Endothelial cell of umbilical vein (primary cell): ENCODE data around the gene ABCF2. TPM values are rescaled to one million over a fixed set of nuclear protein-coding genes. Genes with fewer than 3 reads are reported as not detected.

Experiments
- BruUV-seq: library from RNA; stranded (reverse); fragments of 400-500 nt; replicated peaks from 2 replicates; lab custom pipeline; 2021; lab: Mats Ljungman, UMichigan
- CTCF ChIA-PET: fragments of 300-600, 350-600 bp; sonication (Branson Sonifier 250); formaldehyde crosslinking; loops from one replicate; lab custom pipeline; 2021; ENCODE audit warnings: antibody characterized with exemption, inconsistent platforms; lab: Charles Lee
- POLR2A ChIA-PET: fragments of 300-600, 350-600 bp; sonication (Branson Sonifier 250); formaldehyde crosslinking; loops from one replicate; lab custom pipeline; 2021; ENCODE audit warnings: antibody characterized with exemption, inconsistent platforms; lab: Charles Lee
- DNase-seq: peaks from one replicate; pipeline ENCODE4 v3.0.0-alpha.2; 2011; ENCODE audit warnings: low read depth, low spot score
- FAIRE-seq: peaks from 2 replicates; lab custom pipeline; 2011; peaks lifted over from hg19 to GRCh38; lab: Jason Lieb, UNC
- H2AFZ ChIP-seq: 2 replicates; pipeline ENCODE4 v1.6.0; 2012; ENCODE audit warnings: low read depth, low read length, control low read depth, inconsistent platforms
- H3K27ac ChIP-seq: 2 replicates; pipeline ENCODE4 v1.5.1; 2011; ENCODE audit warnings: low read depth, mild to moderate bottlenecking, control low read depth, low read length, moderate library complexity; ENCODE audit not compliant: insufficient read depth
- H3K27me3 ChIP-seq, 2 experiments: 2 replicates each; pipeline versions ENCODE4 v1.6.0 to v1.6.1; 2011; ENCODE audit warnings: low read length in 2 of 2, mixed read lengths in 1 of 2; ENCODE audit not compliant: control insufficient read depth in 2 of 2, insufficient read depth in 2 of 2
- H3K36me3 ChIP-seq, 2 experiments: 2 replicates in 1 of 2; 3 replicates in 1 of 2; pipeline ENCODE4 v1.5.1; 2011; ENCODE audit warnings: low read length in 2 of 2, mild to moderate bottlenecking in 1 of 2, moderate library complexity in 1 of 2; ENCODE audit not compliant: control insufficient read depth in 2 of 2, insufficient read depth in 2 of 2; ENCODE audit errors: extremely low read depth in 1 of 2
- H3K4me1 ChIP-seq: 3 replicates; pipeline ENCODE4 v1.5.1; 2011; ENCODE audit warnings: mild to moderate bottlenecking, low read length; ENCODE audit not compliant: control insufficient read depth, insufficient read depth; ENCODE audit errors: extremely low read depth
- H3K4me2 ChIP-seq: 2 replicates; pipeline ENCODE4 v1.6.1; 2011; ENCODE audit warnings: low read length, control low read depth, mixed read lengths; ENCODE audit not compliant: insufficient read depth
- H3K4me3 ChIP-seq, 3 experiments: fragments of 200-600 bp in 1 of 3; sonication (generic), shearing (Covaris generic) in 1 of 3; replicated peaks in 1 of 3; 2 replicates each; pipeline ENCODE4 v1.5.1; 2011 to 2016; ENCODE audit warnings: control low read depth in 3 of 3, low read length in 3 of 3, mild to moderate bottlenecking in 2 of 3, inconsistent platforms in 1 of 3, low read depth in 1 of 3, moderate library complexity in 1 of 3; ENCODE audit not compliant: insufficient read depth in 1 of 3
- H3K79me2 ChIP-seq: 2 replicates; pipeline ENCODE4 v1.6.0; 2012; ENCODE audit warnings: low read length, inconsistent platforms; ENCODE audit not compliant: control insufficient read depth, insufficient read depth
- H3K9ac ChIP-seq: replicated peaks from 2 replicates; pipeline ENCODE3; 2011; ENCODE audit warnings: low read length, control low read depth; ENCODE audit not compliant: insufficient read depth; ENCODE audit errors: extremely low read depth
- H3K9me1 ChIP-seq: replicated peaks from 3 replicates; pipeline ENCODE4 v1.6.0; 2011; ENCODE audit warnings: mild to moderate bottlenecking, low read length; ENCODE audit not compliant: control insufficient read depth, insufficient read depth; ENCODE audit errors: extremely low read depth
- H3K9me3 ChIP-seq: replicated peaks from 2 replicates; pipeline ENCODE4 v1.5.1; 2012; ENCODE audit warnings: low read length, inconsistent platforms; ENCODE audit not compliant: control insufficient read depth, insufficient read depth
- H4K20me1 ChIP-seq: replicated peaks from 2 replicates; pipeline ENCODE3; 2011; ENCODE audit warnings: mild to moderate bottlenecking, low read length; ENCODE audit not compliant: control insufficient read depth, insufficient read depth; ENCODE audit errors: extremely low read depth
- EZH2 ChIP-seq: IDR thresholded peaks from 2 replicates; pipeline ENCODE4 v1.6.1; 2012; ENCODE audit warnings: borderline replicate concordance, low read depth, mild to moderate bottlenecking, moderate library complexity, low read length, inconsistent platforms; ENCODE audit not compliant: severe bottlenecking
- FOS ChIP-seq: IDR thresholded peaks from 2 replicates; pipeline ENCODE4 v1.6.1; 2011; ENCODE audit warnings: mild to moderate bottlenecking, low read length, moderate library complexity, borderline replicate concordance; ENCODE audit not compliant: insufficient read depth
- GATA2 ChIP-seq: IDR thresholded peaks from 2 replicates; pipeline ENCODE4 v1.7.0; 2011; ENCODE audit warnings: low read depth, mild to moderate bottlenecking, moderate library complexity, mixed read lengths, low read length; ENCODE audit not compliant: insufficient read length, insufficient read depth
- JUN ChIP-seq: IDR thresholded peaks from 2 replicates; pipeline ENCODE4 v1.6.1; 2011; ENCODE audit warnings: borderline replicate concordance, low read depth; ENCODE audit not compliant: insufficient read length, insufficient read depth
- MYC ChIP-seq: IDR thresholded peaks from one replicate; pipeline ENCODE4 v1.6.1; 2011; ENCODE audit warnings: mild to moderate bottlenecking, low read depth, low read length
- POLR2A ChIP-seq: IDR thresholded peaks from 2 replicates; pipeline ENCODE4 v1.6.1; 2012; ENCODE audit warnings: low read depth, mild to moderate bottlenecking, control low read depth, low read length
- POLR2AphosphoS5 ChIP-seq: IDR thresholded peaks from 2 replicates; pipeline ENCODE4 v1.6.1; 2012; ENCODE audit warnings: low read depth, mild to moderate bottlenecking, control low read depth, low read length, moderate library complexity; ENCODE audit not compliant: insufficient read depth
- dilution Hi-C: fragments of 300-500 bp; cut with MboI; formaldehyde crosslinking; loops from one replicate; pipeline ENCODE4 v1.15.0; 2019; ENCODE audit warnings: low sequenced_read_pairs; ENCODE audit not compliant: extremely low pct_ligation_motif_present
- intact Hi-C: fragments of 100-400 bp; cut with micrococcal nuclease; formaldehyde crosslinking; loops from one replicate; pipeline ENCODE4 v1.10.0; 2022
- polyA plus RNA-seq, 4 experiments: library from polyadenylated mRNA; depleted of rRNA in 3 of 4; stranded (reverse) in 3 of 4; unstranded in 1 of 4; fragments of >200 nt; gene quantifications; 2 replicates each; pipeline versions ENCODE4 v1.2.1 to v1.2.3, GENCODE V29; 2011 to 2012; ENCODE audit warnings: missing spikeins in 1 of 4
- total RNA-seq: library from RNA; stranded (reverse); gene quantifications from 2 replicates; pipeline ENCODE4 v1.2.3, GENCODE V29; 2021
- TF ChIP-seq, protein P1 (sequence below), 2 donors: IDR thresholded peaks; 1 replicate in 1 of 2; 2 replicates in 1 of 2; pipeline ENCODE4 v1.5.1; 2011; ENCODE audit warnings: low read length in 2 of 2, mild to moderate bottlenecking in 2 of 2, moderate library complexity in 2 of 2, control low read depth in 1 of 2, inconsistent platforms in 1 of 2, low read depth in 1 of 2; ENCODE audit not compliant: insufficient read depth in 1 of 2; ENCODE audit errors: extremely low read depth in 1 of 2
- TF ChIP-seq, protein P2 (sequence below): IDR thresholded peaks from 2 replicates; pipeline ENCODE4 v1.6.1; 2011; ENCODE audit not compliant: insufficient read depth, insufficient read length

The ABCF2 gene
- total and polyA plus RNA-seq, 2 donors (not counting 3 experiments of a cell fraction or from before 2014, with no cell fraction given) = 45.3 to 61.6 TPM

DNA sequence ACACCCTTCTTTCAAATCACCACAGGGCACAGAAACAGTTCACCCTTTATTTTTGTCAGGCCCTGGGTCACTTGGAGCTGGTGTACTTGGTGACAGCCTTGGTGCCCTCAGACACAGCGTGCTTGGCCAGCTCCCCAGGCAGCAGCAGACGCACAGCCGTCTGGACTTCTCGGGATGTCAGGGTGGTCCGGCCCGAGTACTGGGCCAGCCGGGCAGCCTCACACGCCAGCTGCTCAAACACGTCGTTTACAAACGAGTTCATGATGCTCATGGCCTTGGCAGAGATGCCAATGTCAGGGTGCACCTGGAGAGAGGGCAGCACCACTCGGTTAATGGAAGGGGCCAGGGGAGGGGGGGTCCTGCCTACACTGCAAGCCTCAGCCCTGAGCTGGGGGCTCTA, 19.2 kb downstream of the ABCF2 start:
- no peak for TF ChIP-seq MYC
- no peak for TF ChIP-seq GATA2
- TF ChIP-seq, protein P1, sequence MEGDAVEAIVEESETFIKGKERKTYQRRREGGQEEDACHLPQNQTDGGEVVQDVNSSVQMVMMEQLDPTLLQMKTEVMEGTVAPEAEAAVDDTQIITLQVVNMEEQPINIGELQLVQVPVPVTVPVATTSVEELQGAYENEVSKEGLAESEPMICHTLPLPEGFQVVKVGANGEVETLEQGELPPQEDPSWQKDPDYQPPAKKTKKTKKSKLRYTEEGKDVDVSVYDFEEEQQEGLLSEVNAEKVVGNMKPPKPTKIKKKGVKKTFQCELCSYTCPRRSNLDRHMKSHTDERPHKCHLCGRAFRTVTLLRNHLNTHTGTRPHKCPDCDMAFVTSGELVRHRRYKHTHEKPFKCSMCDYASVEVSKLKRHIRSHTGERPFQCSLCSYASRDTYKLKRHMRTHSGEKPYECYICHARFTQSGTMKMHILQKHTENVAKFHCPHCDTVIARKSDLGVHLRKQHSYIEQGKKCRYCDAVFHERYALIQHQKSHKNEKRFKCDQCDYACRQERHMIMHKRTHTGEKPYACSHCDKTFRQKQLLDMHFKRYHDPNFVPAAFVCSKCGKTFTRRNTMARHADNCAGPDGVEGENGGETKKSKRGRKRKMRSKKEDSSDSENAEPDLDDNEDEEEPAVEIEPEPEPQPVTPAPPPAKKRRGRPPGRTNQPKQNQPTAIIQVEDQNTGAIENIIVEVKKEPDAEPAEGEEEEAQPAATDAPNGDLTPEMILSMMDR (IDR thresholded peaks at IDR 0.05; ENCODE audit: extremely low read depth in 1 of 2, insufficient read depth in 1 of 2, low read depth in 1 of 2, low read length in 2 of 2) = no peak
- TF ChIP-seq JUN = no peak
- H3K79me2 ChIP-seq = no peaks in the 10 kb centered on the region
- BruUV-seq = no TSS peak
- dilution Hi-C loops (no loop called here), intact Hi-C loops (no loop called here)
- H3K36me3 ChIP-seq = no peaks in the 10 kb centered on the region
- no peaks in the 10 kb centered on the region for H3K4me1 ChIP-seq
- H4K20me1 ChIP-seq = no peaks in the 10 kb centered on the region
- no peak overlapping the region for H3K9ac ChIP-seq
- H3K27ac ChIP-seq = no peak overlapping the region
- ChIA-PET CTCF (no interaction called here), POLR2A (interaction anchor here (2.5 kb wide), 1 partner anchor 19 kb away, joined by 5 read pairs; the partner anchor contains the start of gene ABCF2)
- H2AFZ ChIP-seq = no peak overlapping the region
- no peaks in the 10 kb centered on the region for H3K9me3 ChIP-seq
- FAIRE-seq (no peak), DNase-seq (no peak)
- H3K9me1 ChIP-seq = no peaks in the 10 kb centered on the region
- H3K27me3 ChIP-seq = peaks cover 2 to 7% of the 10 kb centered on the region in 2 experiments
- no peak overlapping the region for H3K4me2 ChIP-seq
- H3K4me3 ChIP-seq = no peak overlapping the region

GRCh38 chr7:151207315-151207714, 19.7 kb downstream of the ABCF2 start:
- no peaks in the 10 kb centered on the region for H3K9me1 ChIP-seq
- FAIRE-seq (no peak), DNase-seq (no peak)
- no peak overlapping the region for H3K4me2 ChIP-seq
- CTCF ChIA-PET = interaction anchor here (1.4 kb wide), 1 partner anchor 37 kb away, joined by 3 read pairs; no protein-coding TSS in a partner anchor
- no peaks in the 10 kb centered on the region for H3K79me2 ChIP-seq
- no peak overlapping the region for H3K4me3 ChIP-seq
- no TSS peak for BruUV-seq
- H3K9me3 ChIP-seq = no peaks in the 10 kb centered on the region
- dilution Hi-C loops (no loop called here), intact Hi-C loops (no loop called here)
- POLR2A ChIA-PET = interaction anchor here (2.5 kb wide), 1 partner anchor 20 kb away, joined by 5 read pairs; the partner anchor contains the start of gene ABCF2
- no peak overlapping the region for H3K9ac ChIP-seq
- H3K36me3 ChIP-seq = no peaks in the 10 kb centered on the region
- TF ChIP-seq GATA2 = no peak
- TF ChIP-seq, protein P1 (IDR thresholded peaks at IDR 0.05; ENCODE audit: extremely low read depth in 1 of 2, insufficient read depth in 1 of 2, low read depth in 1 of 2, low read length in 2 of 2) = no peak
- TF ChIP-seq EZH2 = no peak
- TF ChIP-seq, protein P2, sequence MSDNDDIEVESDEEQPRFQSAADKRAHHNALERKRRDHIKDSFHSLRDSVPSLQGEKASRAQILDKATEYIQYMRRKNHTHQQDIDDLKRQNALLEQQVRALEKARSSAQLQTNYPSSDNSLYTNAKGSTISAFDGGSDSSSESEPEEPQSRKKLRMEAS = no peak
- no peak for TF ChIP-seq JUN
- no peak for TF ChIP-seq MYC
- TF ChIP-seq POLR2AphosphoS5 = no peak
- TF ChIP-seq FOS = no peak
- no peak for TF ChIP-seq POLR2A
- peaks cover 2 to 9% of the 10 kb centered on the region in 2 experiments for H3K27me3 ChIP-seq
- no peaks in the 10 kb centered on the region for H3K4me1 ChIP-seq
- no peak overlapping the region for H2AFZ ChIP-seq
- no peak overlapping the region for H3K27ac ChIP-seq
- H4K20me1 ChIP-seq = no peaks in the 10 kb centered on the region
